ENCODE data around the gene PI3. TPM values are rescaled to one million over a fixed set of nuclear protein-coding genes. Genes with fewer than 3 reads are reported as not detected.
A peak's percentile ranks its signal among the peaks of the same experiment; 100 is the strongest.
"Not testable (repeated sequence)": the region's sequence is repeated elsewhere in the genome, so short reads cannot be mapped to it uniquely, and the experiment has no call there.

The PI3 gene, protein sequence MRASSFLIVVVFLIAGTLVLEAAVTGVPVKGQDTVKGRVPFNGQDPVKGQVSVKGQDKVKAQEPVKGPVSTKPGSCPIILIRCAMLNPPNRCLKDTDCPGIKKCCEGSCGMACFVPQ
- total RNA-seq: not detected
- not detected for polyA plus RNA-seq
- long read RNA-seq, donor 1: 0 reads
- long read RNA-seq, donor 2: 0 reads
- long read RNA-seq, donor 3: 0 reads
- long read RNA-seq, donor 4: 0 reads

DNA sequence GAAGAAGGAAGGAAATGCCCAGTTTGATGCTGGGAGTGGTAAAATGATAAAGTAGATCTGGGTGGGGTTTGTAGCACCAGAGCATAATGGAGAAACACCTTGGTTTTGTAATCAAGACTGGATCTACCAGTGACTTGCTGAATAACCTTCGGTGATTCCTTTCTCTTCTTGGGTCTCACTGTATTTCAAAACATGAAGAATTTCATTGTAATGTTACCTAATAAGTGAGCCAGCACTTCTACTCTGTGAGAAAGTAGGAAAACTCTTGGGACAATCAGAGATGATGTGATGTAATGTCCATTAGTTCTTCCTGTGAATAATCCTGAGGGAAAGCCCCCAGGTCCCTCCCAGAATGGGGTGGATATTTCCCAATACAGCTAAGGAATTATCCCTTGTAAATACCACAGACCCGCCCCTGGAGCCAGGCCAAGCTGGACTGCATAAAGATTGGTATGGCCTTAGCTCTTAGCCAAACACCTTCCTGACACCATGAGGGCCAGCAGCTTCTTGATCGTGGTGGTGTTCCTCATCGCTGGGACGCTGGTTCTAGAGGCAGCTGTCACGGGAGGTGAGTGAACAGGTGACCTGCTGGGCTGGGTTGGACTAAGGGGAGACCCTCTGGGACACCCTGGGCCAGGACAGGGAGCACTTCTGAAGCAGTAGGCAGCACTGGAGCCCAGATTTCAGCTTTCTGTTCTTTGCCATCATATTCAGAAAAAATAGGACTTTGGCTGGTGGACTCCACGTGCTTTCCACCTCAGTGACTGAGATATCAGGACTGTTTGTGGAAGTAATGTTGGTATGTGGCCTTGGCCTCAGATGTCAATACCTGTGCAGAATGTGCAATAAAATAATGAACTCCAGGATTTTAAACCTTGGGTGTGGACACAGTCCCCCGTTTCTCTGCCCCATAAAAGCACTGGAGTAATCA lies at the start of gene PI3:
Gene PI3, plus strand, starts transcription at position 469 of the 931 bp plus-strand sequence. Its CDS starts 21 bp downstream, at position 490.
- intact Hi-C loops (cut with DNase I): no loop called here

DNA sequence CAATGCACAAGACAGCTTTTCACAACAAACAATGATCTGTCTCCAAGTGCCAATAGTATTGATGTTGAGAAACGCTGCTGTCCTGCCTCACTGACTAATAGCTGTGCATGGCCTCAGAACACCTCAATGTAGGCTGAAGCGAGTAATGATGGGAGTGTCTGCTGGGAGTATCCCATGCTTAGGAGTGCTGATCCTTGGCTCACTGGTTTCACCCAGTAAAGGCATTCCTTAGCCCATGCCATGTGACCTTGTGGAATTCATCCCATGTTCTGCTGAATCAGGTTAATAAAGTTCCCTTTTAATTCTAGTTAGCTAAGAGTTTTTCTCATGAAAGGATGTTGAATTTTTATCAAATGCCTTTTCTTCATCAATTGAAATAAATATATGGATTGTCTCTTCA lies 46.6 kb upstream of the PI3 start:
- WGBS: 71% methylated on average over 2 of the region's 2 CpGs
- H3K27ac ChIP-seq (ENCODE audit: low read length): no peak overlapping the region
- H3K27me3 ChIP-seq (ENCODE audit: control insufficient read depth, insufficient read depth): no peaks in the 10 kb centered on the region
- H3K9me3 ChIP-seq (ENCODE audit: control insufficient read depth, low read length): no peaks in the 10 kb centered on the region
- intact Hi-C loops (cut with DNase I): no loop called here
- no peaks in the 10 kb centered on the region for H3K4me1 ChIP-seq (ENCODE audit: control insufficient read depth, insufficient read depth, low read length)
- ATAC-seq (no peak), DNase-seq (no peak)
- no peak overlapping the region for H3K4me3 ChIP-seq (ENCODE audit: low read length)

More for the DNA sequence above, at the start of gene PI3:
- WGBS: 63% methylated on average over 8 of the region's 8 CpGs
- Histone ChIP-seq H3K27ac (ENCODE audit: low read length) (no peak within 1 kb of the TSS), H3K4me3 (ENCODE audit: low read length) (no peak within 1 kb of the TSS), H3K9me3 (ENCODE audit: control insufficient read depth, low read length) (no peaks in the 10 kb centered on the region), H3K4me1 (ENCODE audit: control insufficient read depth, insufficient read depth, low read length) (no peaks in the 10 kb centered on the region), H3K27me3 (ENCODE audit: control insufficient read depth, insufficient read depth) (no peaks in the 10 kb centered on the region)
- ATAC-seq (no peak), DNase-seq (peak in 1 of 3 donors; percentile 47)

DNA sequence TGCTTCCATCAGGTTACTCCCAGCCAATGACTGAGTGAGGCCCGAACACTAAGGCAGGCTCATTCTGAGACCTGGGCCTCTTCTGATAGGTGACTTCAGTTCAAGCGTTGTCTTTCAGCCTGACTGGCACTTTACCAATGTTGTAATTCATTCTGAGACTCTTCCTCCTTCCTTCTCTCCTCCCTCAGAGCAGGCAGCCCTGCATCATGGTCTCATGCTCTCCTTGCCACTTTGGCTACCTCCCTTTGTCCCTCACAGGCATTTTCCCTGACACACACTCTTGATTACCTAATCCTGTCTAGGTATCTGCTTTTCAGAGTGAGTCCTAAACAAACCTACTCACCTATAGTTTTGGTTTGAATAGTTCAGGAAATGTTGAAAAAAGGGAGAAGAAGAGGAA lies 37.8 kb upstream of the PI3 start:
- no peak for ATAC-seq
- Histone ChIP-seq H3K9me3 (ENCODE audit: control insufficient read depth, low read length) (no peaks in the 10 kb centered on the region), H3K27me3 (ENCODE audit: control insufficient read depth, insufficient read depth) (peaks cover 3% of the 10 kb centered on the region), H3K4me3 (ENCODE audit: low read length) (no peak overlapping the region), H3K27ac (ENCODE audit: low read length) (no peak overlapping the region), H3K4me1 (ENCODE audit: control insufficient read depth, insufficient read depth, low read length) (no peaks in the 10 kb centered on the region)
- intact Hi-C loops (cut with DNase I): no loop called here
- DNase-seq: no peak
- WGBS: 72% methylated on average over 2 of the region's 2 CpGs

DNA sequence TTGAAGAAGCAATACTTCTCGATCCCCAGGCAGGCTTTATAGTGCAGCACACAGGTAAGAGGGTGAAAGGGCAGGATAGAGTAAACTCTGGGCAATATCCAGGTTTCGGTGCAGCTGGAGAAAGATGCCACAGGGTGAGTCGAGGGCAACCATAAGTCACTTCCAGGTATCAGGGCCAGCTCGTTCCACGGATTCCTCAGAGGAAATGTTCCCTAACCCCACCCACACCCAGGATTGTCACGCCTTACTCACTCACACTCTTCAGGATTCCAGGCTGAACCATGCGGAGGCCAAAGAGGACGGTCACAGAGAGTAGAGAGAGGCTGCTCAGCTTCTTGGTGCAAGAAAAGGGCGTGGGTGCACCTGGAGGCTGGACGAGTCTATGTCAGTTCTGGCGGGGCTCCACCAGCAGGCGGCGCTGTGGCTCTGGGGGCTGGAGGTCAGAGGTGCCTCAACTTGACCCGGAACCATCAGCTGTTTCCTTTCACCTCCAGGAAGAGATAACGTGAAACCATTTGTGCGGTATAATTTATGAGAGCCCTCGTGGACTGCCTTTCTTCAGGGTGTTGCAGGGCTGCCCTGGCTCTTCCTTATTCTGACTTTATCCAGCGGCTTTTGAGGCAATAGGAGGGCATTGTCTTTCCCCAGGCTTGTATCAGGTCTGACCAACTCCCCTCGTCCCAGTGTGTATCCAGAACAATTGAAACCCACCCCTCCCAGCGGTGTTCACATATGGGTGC lies 36.0 kb upstream of the PI3 start:
- ATAC-seq (no peak), DNase-seq (peak; percentile 22 to 75 (median 66))
- Histone ChIP-seq H3K27ac (ENCODE audit: low read length) (no peak overlapping the region), H3K4me1 (ENCODE audit: control insufficient read depth, insufficient read depth, low read length) (no peaks in the 10 kb centered on the region), H3K4me3 (ENCODE audit: low read length) (no peak overlapping the region), H3K9me3 (ENCODE audit: control insufficient read depth, low read length) (no peaks in the 10 kb centered on the region), H3K27me3 (ENCODE audit: control insufficient read depth, insufficient read depth) (peaks cover 3% of the 10 kb centered on the region)
- intact Hi-C loops (cut with DNase I): no loop called here
- 38% methylated on average over 20 of the region's 20 CpGs for WGBS

DNA sequence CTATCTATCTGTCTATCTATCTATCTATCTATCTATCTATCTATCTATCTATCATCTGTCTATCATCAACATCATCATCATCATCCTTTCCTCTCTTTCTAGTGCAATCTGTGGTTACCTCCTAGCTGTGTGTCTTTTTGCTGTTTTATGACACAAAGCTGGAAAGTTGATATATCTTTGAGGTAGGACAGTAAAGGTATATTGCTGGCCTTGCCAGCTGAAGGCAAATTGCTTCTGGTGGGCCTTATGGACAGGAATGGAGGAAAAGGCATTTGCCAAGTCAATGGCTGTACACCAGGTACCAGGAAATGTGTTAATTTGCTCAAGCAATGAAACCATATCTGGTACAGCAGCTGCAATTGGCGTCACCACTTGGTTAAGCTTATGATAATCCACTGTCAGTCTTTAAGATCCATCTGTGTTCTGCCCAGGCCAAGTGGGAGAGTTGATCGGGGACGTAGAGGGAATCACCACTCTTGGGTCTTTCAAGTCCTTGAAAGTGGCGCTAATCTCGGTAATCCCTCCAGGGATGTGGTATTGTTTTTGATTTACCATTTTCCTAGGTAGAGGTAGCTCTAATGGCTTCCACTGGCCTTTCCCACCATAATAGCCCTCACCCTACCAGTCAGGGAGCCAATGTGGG lies 34.8 kb upstream of the PI3 start:
- DNase-seq; H3K4me3 ChIP-seq (ENCODE audit: low read length); H3K4me1 ChIP-seq (ENCODE audit: control insufficient read depth, insufficient read depth, low read length); intact Hi-C loops (cut with DNase I); H3K9me3 ChIP-seq (ENCODE audit: control insufficient read depth, low read length); H3K27ac ChIP-seq (ENCODE audit: low read length); H3K27me3 ChIP-seq (ENCODE audit: control insufficient read depth, insufficient read depth); ATAC-seq: not testable (repeated sequence)
- WGBS: 90% methylated on average over 5 of the region's 5 CpGs

DNA sequence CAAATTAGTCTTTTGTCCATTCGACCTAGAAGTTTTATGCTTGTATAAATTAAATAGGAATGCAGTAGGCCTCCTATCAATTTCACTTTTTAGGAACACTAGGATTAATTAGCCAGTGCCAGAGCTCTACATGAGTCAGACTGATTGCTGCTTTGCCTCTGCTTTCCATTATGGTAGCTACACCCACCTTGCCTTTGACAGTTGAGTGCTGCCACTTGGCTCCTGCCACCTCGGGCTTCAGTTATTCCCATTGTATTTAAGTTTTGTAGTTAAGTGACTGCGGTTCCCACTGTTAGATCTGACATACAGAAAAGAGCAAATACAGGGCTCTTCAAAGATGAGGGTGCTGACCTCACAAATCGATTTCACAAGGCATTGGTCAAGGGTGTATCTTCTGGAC lies 33.9 kb upstream of the PI3 start:
- no peaks in the 10 kb centered on the region for H3K4me1 ChIP-seq (ENCODE audit: control insufficient read depth, insufficient read depth, low read length)
- WGBS: 68% methylated on average over 4 of the region's 4 CpGs

DNA sequence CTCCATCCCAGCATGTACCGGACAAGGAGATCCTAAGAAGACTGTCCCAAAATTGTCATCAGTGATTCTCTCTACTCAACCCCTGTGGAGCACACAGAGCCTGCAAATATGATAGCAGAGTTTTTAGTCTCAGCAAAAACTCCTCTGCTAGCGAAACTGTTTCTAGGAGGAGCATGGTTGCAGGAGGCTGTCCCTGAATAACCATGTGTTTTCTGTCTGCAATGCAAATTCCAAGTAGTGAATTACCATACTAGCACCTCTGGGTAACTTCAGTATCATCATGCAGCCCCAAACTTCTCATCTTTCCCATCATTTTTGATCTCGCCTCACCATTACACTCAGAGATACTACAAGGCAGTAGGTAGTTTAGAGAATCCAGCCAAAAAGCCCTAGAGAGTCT lies 25.6 kb upstream of the PI3 start:
- ATAC-seq: no peak
- intact Hi-C loops (cut with DNase I): no loop called here
- Histone ChIP-seq H3K9me3 (ENCODE audit: control insufficient read depth, low read length) (no peaks in the 10 kb centered on the region), H3K27me3 (ENCODE audit: control insufficient read depth, insufficient read depth) (no peaks in the 10 kb centered on the region), H3K4me3 (ENCODE audit: low read length) (no peak overlapping the region), H3K27ac (ENCODE audit: low read length) (no peak overlapping the region), H3K4me1 (ENCODE audit: control insufficient read depth, insufficient read depth, low read length) (no peaks in the 10 kb centered on the region)
- 91% methylated on average over 3 of the region's 3 CpGs for WGBS
- DNase-seq: no peak

More for the DNA sequence above, 33.9 kb upstream of the PI3 start:
- H3K27ac ChIP-seq (ENCODE audit: low read length): no peak overlapping the region
- no peaks in the 10 kb centered on the region for H3K9me3 ChIP-seq (ENCODE audit: control insufficient read depth, low read length)
- intact Hi-C loops (cut with DNase I): no loop called here
- no peak for DNase-seq
- no peak for ATAC-seq
- H3K27me3 ChIP-seq (ENCODE audit: control insufficient read depth, insufficient read depth): peaks cover 3% of the 10 kb centered on the region
- no peak overlapping the region for H3K4me3 ChIP-seq (ENCODE audit: low read length)

DNA sequence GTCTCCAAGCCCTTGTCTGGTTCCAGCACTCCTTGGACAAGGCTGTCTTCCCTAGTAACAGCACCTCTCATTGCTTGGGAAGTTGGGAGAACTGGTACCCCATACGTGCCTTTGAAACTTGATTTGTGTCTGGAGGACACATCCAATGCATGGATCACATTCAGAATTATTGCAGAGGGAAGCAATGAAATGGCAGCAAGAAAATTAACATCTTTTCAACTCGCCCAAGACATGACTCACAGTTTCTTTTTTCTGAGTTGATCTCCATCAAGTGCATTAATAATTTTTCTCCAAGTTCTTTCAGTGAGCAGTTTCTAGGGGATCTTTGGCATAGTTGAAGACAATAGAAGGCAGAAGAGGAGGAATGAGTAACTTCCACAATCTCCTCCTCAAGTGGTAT lies 22.3 kb upstream of the PI3 start:
- ATAC-seq: no peak
- no peaks in the 10 kb centered on the region for H3K4me1 ChIP-seq (ENCODE audit: control insufficient read depth, insufficient read depth, low read length)
- DNase-seq: no peak
- intact Hi-C loops (cut with DNase I): no loop called here
- no peaks in the 10 kb centered on the region for H3K9me3 ChIP-seq (ENCODE audit: control insufficient read depth, low read length)
- no peak overlapping the region for H3K27ac ChIP-seq (ENCODE audit: low read length)
- WGBS: 60% methylated on average over 2 of the region's 2 CpGs
- no peak overlapping the region for H3K4me3 ChIP-seq (ENCODE audit: low read length)
- no peaks in the 10 kb centered on the region for H3K27me3 ChIP-seq (ENCODE audit: control insufficient read depth, insufficient read depth)

DNA sequence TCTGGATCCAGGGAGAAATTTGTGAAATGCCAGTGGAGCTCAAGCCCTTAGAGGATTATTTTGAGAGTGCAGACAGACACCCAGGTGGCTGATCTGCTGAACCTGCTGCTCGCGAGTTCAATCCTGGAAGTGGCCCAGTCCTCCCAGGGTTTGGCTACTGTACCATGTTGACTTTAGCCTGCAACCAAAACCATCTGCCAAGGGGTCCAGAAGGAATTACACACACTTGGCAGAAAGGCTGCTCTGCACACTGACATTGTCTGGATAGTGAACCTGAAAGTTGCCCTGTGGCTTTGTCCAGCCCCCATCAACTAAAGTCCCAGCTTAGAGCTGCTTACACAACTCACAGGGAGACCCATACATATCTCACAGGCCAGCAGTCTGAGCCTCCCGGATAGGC lies 21.6 kb upstream of the PI3 start:
- Histone ChIP-seq H3K27me3 (ENCODE audit: control insufficient read depth, insufficient read depth) (no peaks in the 10 kb centered on the region), H3K4me3 (ENCODE audit: low read length) (no peak overlapping the region), H3K27ac (ENCODE audit: low read length) (no peak overlapping the region), H3K4me1 (ENCODE audit: control insufficient read depth, insufficient read depth, low read length) (no peaks in the 10 kb centered on the region), H3K9me3 (ENCODE audit: control insufficient read depth, low read length) (no peaks in the 10 kb centered on the region)
- intact Hi-C loops (cut with DNase I): no loop called here
- no peak for DNase-seq
- no peak for ATAC-seq
- WGBS: 64% methylated on average over 3 of the region's 3 CpGs

DNA sequence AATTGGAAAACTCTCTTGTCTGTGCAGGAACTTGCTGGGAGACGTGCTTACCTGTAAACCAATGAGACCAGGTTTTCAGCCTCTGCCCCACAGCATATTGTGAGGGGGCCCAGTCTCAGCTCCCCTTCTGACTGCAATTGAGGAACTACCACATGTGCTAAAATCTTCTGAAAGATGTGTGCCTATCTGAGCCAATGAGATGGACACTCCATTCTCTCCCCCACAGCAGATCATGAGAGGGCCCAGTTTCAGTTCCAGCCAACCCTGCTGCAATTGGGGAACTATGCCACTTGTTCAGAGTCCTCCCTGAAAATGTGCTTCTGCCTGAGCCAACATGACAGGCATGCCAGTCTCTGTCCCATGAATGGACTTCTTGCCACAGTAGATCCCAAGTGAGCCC lies 20.9 kb upstream of the PI3 start:
- H3K4me1 ChIP-seq (ENCODE audit: control insufficient read depth, insufficient read depth, low read length): no peaks in the 10 kb centered on the region
- H3K9me3 ChIP-seq (ENCODE audit: control insufficient read depth, low read length): no peaks in the 10 kb centered on the region
- H3K4me3 ChIP-seq (ENCODE audit: low read length): no peak overlapping the region
- intact Hi-C loops (cut with DNase I): no loop called here
- ATAC-seq (peak in 1 of 2 donors; percentile 29), DNase-seq (peak in 1 of 3 donors; percentile 21)
- H3K27ac ChIP-seq (ENCODE audit: low read length): no peak overlapping the region
- WGBS: 38% methylated on average over 1 of the region's 1 CpG
- no peaks in the 10 kb centered on the region for H3K27me3 ChIP-seq (ENCODE audit: control insufficient read depth, insufficient read depth)
